Measurements from ENCODE around the gene ZNF33A. TPM values are rescaled to one million over a fixed set of nuclear protein-coding genes. Genes with fewer than 3 reads are reported as not detected.
"Not testable (repeated sequence)": the region's sequence is repeated elsewhere in the genome, so short reads cannot be mapped to it uniquely, and the experiment has no call there.

Gene ZNF33A
- total and polyA plus RNA-seq, 5 donors = 9.5 to 26.5 (median 24.9) TPM

- no peaks in the 10 kb centered on the region for H3K4me1 ChIP-seq (ENCODE audit: control insufficient read depth, insufficient read depth, low read length)
- 41% methylated on average over 2 of the region's 2 CpGs for WGBS
- intact Hi-C loops (cut with DNase I) = no loop called here
These were observed 34.7 kb downstream of the ZNF33A start for GRCh38 chr10:38045129-38045528.

GRCh38 chr10:38047666-38048065, 37.2 kb downstream of the ZNF33A start:
- Histone ChIP-seq H3K27ac (ENCODE audit: low read length) (no peak overlapping the region), H3K9me3 (ENCODE audit: control insufficient read depth, low read length) (no peaks in the 10 kb centered on the region), H3K27me3 (ENCODE audit: control insufficient read depth, insufficient read depth) (no peaks in the 10 kb centered on the region), H3K4me1 (ENCODE audit: control insufficient read depth, insufficient read depth, low read length) (no peaks in the 10 kb centered on the region), H3K4me3 (ENCODE audit: low read length) (no peak overlapping the region)
- intact Hi-C loops (cut with DNase I) = no loop called here
- ATAC-seq (no peak), DNase-seq (no peak)
- 87% methylated on average over 1 of the region's 1 CpG for WGBS

More at GRCh38 chr10:38045129-38045528, 34.7 kb downstream of the ZNF33A start:
- no peaks in the 10 kb centered on the region for H3K9me3 ChIP-seq (ENCODE audit: control insufficient read depth, low read length)
- no peaks in the 10 kb centered on the region for H3K27me3 ChIP-seq (ENCODE audit: control insufficient read depth, insufficient read depth)
- no peak overlapping the region for H3K4me3 ChIP-seq (ENCODE audit: low read length)
- no peak overlapping the region for H3K27ac ChIP-seq (ENCODE audit: low read length)
- DNase-seq (no peak), ATAC-seq (no peak)

DNA sequence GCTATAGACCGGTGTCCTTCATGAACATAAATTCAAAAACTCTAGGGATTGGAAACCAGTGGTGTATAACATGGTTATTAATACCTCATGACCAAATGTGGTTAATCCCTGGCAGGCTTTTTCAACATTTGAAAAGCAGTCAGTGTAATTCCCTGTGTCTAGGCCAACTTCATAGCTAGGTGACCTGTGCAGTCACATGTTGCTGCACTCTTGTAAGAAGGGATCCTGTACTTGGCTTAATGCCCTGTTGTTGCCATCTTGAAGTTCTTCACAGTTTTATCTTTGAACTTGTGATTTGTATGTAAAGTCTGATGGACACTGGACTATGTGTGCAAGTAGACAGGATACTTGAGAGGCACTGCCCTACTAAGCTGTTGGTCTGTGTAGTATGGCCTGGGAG, 39.7 kb downstream of the ZNF33A start:
- ATAC-seq = no peak
- no peaks in the 10 kb centered on the region for H3K9me3 ChIP-seq (ENCODE audit: control insufficient read depth, low read length)
- WGBS = 97% methylated on average over 1 of the region's 1 CpG

DNA sequence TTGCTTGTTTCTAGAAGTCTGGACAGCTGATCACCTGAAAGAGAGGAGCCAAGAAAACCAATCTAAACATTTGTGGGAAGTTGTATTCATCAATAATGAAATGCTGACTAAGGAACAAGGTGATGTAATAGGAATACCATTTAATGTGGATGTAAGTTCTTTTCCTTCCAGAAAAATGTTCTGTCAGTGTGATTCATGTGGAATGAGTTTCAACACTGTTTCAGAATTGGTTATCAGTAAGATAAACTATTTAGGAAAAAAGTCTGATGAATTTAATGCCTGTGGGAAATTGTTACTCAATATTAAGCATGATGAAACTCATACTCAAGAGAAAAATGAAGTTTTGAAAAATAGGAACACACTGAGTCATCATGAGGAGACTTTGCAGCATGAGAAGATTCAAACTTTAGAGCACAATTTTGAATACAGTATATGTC, 43.9 kb downstream of the ZNF33A start:
- ATAC-seq (peak; percentile 26 to 34), DNase-seq (no peak)
- no peak overlapping the region for H3K27ac ChIP-seq (ENCODE audit: low read length)
- intact Hi-C loops (cut with DNase I) = no loop called here
- no peaks in the 10 kb centered on the region for H3K4me1 ChIP-seq (ENCODE audit: control insufficient read depth, insufficient read depth, low read length)
- no peak overlapping the region for H3K4me3 ChIP-seq (ENCODE audit: low read length)
- no peaks in the 10 kb centered on the region for H3K9me3 ChIP-seq (ENCODE audit: control insufficient read depth, low read length)
- no peaks in the 10 kb centered on the region for H3K27me3 ChIP-seq (ENCODE audit: control insufficient read depth, insufficient read depth)

More for the DNA sequence above, 39.7 kb downstream of the ZNF33A start:
- no peaks in the 10 kb centered on the region for H3K4me1 ChIP-seq (ENCODE audit: control insufficient read depth, insufficient read depth, low read length)
- no peak overlapping the region for H3K4me3 ChIP-seq (ENCODE audit: low read length)
- H3K27ac ChIP-seq (ENCODE audit: low read length) = no peak overlapping the region
- intact Hi-C loops (cut with DNase I) = no loop called here
- DNase-seq = no peak
- H3K27me3 ChIP-seq (ENCODE audit: control insufficient read depth, insufficient read depth) = no peaks in the 10 kb centered on the region

DNA sequence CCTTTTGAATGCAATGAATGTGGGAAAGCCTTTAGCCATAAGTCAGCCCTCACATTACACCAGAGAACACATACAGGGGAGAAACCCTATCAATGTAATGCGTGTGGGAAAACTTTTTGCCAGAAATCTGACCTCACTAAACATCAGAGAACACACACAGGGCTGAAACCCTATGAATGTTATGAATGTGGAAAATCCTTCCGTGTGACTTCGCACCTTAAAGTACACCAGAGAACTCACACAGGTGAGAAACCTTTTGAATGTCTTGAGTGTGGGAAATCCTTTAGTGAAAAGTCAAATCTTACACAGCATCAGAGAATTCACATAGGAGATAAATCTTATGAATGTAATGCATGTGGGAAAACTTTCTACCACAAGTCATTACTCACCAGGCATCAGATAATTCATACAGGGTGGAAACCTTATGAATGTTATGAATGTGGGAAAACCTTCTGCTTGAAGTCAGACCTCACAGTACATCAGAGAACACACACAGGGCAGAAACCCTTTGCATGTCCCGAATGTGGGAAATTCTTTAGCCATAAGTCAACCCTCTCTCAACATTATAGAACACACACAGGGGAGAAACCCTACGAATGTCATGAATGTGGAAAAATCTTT, 44.9 kb downstream of the ZNF33A start:
- H3K27ac ChIP-seq (ENCODE audit: low read length); ATAC-seq; H3K9me3 ChIP-seq (ENCODE audit: control insufficient read depth, low read length); H3K4me3 ChIP-seq (ENCODE audit: low read length); DNase-seq; intact Hi-C loops (cut with DNase I); H3K4me1 ChIP-seq (ENCODE audit: control insufficient read depth, insufficient read depth, low read length); H3K27me3 ChIP-seq (ENCODE audit: control insufficient read depth, insufficient read depth): not testable (repeated sequence)
- 99% methylated on average over 5 of the region's 5 CpGs for WGBS

DNA sequence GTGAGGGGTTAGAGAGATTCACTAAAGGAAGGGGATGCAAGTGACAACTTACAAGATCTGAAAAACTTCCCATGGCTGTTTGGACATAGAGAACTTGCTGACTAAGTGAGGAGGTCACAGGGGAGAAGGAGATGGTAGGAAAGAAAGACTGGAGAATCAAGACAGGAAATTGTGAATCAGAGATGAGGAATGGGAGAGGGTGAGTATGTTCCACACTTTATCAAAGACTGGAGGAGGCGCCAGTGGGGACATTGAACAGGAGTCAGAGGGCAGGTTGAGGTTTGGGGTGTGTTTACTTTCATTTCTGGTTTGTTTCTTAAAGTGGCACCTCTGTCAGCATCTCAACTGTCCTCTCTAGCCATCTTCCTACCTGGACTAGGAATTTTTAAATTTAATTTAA, 59.2 kb downstream of the ZNF33A start:
- H3K27me3 ChIP-seq (ENCODE audit: control insufficient read depth, insufficient read depth); DNase-seq: not testable (repeated sequence)

GRCh38 chr10:38070501-38070900, 60.0 kb downstream of the ZNF33A start:
- ATAC-seq (no peak), DNase-seq (no peak)
- WGBS = 87% methylated on average over 8 of the region's 8 CpGs
- Histone ChIP-seq H3K4me3 (ENCODE audit: low read length) (no peak overlapping the region), H3K27me3 (ENCODE audit: control insufficient read depth, insufficient read depth) (no peaks in the 10 kb centered on the region), H3K27ac (ENCODE audit: low read length) (no peak overlapping the region), H3K4me1 (ENCODE audit: control insufficient read depth, insufficient read depth, low read length) (no peaks in the 10 kb centered on the region), H3K9me3 (ENCODE audit: control insufficient read depth, low read length) (no peaks in the 10 kb centered on the region)
- intact Hi-C loops (cut with DNase I) = no loop called here

More for the DNA sequence above, 59.2 kb downstream of the ZNF33A start:
- 62% methylated on average over 1 of the region's 1 CpG for WGBS
- H3K9me3 ChIP-seq (ENCODE audit: control insufficient read depth, low read length); intact Hi-C loops (cut with DNase I); ATAC-seq; H3K27ac ChIP-seq (ENCODE audit: low read length); H3K4me3 ChIP-seq (ENCODE audit: low read length); H3K4me1 ChIP-seq (ENCODE audit: control insufficient read depth, insufficient read depth, low read length): not testable (repeated sequence)

DNA sequence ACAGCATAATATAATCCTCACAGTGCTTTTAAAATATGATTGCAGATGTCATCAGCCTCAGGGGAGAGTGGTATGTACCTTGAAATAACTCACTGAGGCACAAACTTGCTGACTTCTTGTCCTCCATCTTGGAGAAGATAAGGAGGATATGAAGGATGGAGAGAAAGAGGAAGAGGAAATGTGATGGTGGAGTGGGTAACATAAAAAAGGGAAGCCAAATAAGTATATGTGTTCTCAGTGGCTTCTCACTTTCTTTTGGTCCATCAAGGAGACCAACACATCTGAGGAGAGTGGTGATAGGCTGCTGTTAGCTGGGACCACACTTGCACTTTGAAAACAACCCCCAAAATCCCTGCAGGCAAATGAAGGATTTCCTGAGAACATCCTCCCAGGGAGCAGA, 62.1 kb downstream of the ZNF33A start:
- Histone ChIP-seq H3K4me1 (ENCODE audit: control insufficient read depth, insufficient read depth, low read length) (no peaks in the 10 kb centered on the region), H3K4me3 (ENCODE audit: low read length) (no peak overlapping the region), H3K27ac (ENCODE audit: low read length) (no peak overlapping the region), H3K27me3 (ENCODE audit: control insufficient read depth, insufficient read depth) (no peaks in the 10 kb centered on the region), H3K9me3 (ENCODE audit: control insufficient read depth, low read length) (no peaks in the 10 kb centered on the region)
- DNase-seq (no peak), ATAC-seq (no peak)
- intact Hi-C loops (cut with DNase I) = no loop called here

- ATAC-seq (no peak), DNase-seq (no peak)
- intact Hi-C loops (cut with DNase I) = no loop called here
- Histone ChIP-seq H3K4me1 (ENCODE audit: control insufficient read depth, insufficient read depth, low read length) (no peaks in the 10 kb centered on the region), H3K27me3 (ENCODE audit: control insufficient read depth, insufficient read depth) (no peaks in the 10 kb centered on the region), H3K4me3 (ENCODE audit: low read length) (no peak overlapping the region), H3K27ac (ENCODE audit: low read length) (no peak overlapping the region), H3K9me3 (ENCODE audit: control insufficient read depth, low read length) (no peaks in the 10 kb centered on the region)
- 61% methylated on average over 2 of the region's 2 CpGs for WGBS
These were observed 66.2 kb downstream of the ZNF33A start for GRCh38 chr10:38076687-38077086.

DNA sequence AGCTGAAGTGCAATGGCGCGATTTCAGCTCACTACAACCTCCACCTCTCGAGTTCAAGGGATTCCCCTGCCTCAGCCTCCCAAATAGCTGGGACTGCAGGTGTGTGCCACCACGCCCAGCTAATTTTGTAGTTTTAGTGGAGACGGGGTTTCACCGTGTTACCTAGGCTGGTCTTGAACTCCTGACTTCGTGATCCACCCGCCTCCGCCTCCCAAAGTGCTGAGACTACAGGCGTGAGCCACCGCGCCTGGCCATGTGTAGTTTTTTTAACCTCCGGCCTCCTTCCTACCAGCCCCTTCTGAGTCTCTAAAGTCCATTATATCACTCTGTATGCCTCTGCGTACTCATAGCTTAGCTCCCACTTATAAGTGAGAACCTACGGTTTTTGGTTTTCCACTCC, 82.8 kb downstream of the ZNF33A start:
- not testable (repeated sequence) for H3K27ac ChIP-seq (ENCODE audit: low read length); ATAC-seq; H3K27me3 ChIP-seq (ENCODE audit: control insufficient read depth, insufficient read depth); H3K9me3 ChIP-seq (ENCODE audit: control insufficient read depth, low read length); H3K4me1 ChIP-seq (ENCODE audit: control insufficient read depth, insufficient read depth, low read length); H3K4me3 ChIP-seq (ENCODE audit: low read length); DNase-seq
- 95% methylated on average over 15 of the region's 15 CpGs for WGBS
- intact Hi-C loops (cut with DNase I) = loop anchor here in 1 of 4 donors (10.0 kb wide), 1 partner anchor 119 kb away; the partner anchor contains the start of gene ZNF25

DNA sequence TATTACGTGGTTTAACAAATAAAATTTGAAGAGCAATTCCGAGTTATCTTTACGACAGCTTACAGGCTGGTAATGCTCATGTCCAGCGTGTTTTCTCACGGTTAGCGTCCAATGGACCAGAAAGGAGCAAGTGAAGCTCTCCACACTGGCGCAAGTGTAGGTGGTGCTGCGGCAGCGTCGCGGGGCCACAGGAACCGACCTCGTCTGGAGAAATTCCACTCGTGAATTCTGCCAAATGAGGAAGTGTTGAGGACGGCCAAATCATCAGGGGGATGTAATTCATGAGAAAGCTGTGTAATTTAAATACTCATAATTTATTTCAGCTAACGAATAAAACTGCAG, 83.3 kb downstream of the ZNF33A start:
- ATAC-seq (peak; percentile 50 to 56), DNase-seq (no peak)
- Histone ChIP-seq H3K27ac (ENCODE audit: low read length) (no peak overlapping the region), H3K4me3 (ENCODE audit: low read length) (peak overlapping the region; percentile 31), H3K27me3 (ENCODE audit: control insufficient read depth, insufficient read depth) (no peaks in the 10 kb centered on the region), H3K9me3 (ENCODE audit: control insufficient read depth, low read length) (no peaks in the 10 kb centered on the region), H3K4me1 (ENCODE audit: control insufficient read depth, insufficient read depth, low read length) (peaks cover 6% of the 10 kb centered on the region)
- WGBS = 8% methylated on average over 16 of the region's 16 CpGs
- intact Hi-C loops (cut with DNase I) = loop anchor here in 1 of 4 donors (10.0 kb wide), 1 partner anchor 119 kb away; the partner anchor contains the start of gene ZNF25

Data from right cardiac atrium (tissue), 5 donors.